ENCODE results near the gene ROR1.
"Not testable (repeated sequence)": the region's sequence is repeated elsewhere in the genome, so short reads cannot be mapped to it uniquely, and the experiment has no call there.

The ROR1 gene

GRCh38 chr1:64203420-64203819 is 429.6 kb downstream of the ROR1 start, which contains the start of gene UBE2U:
UBE2U (plus strand) TSS chr1:64203623; CDS start chr1:64204051, 428 bp downstream.
- DNase-seq (ENCODE audit: low spot score) = no peak
- FAIRE-seq = no peak

GRCh38 chr1:64209221-64209620 is 435.4 kb downstream of the ROR1 start:
- DNase-seq (ENCODE audit: low spot score) = no peak
- FAIRE-seq = no peak

GRCh38 chr1:64212031-64212430 is 438.2 kb downstream of the ROR1 start:
- FAIRE-seq (peak; percentile 73), DNase-seq (ENCODE audit: low spot score) (peak; percentile 66)

- DNase-seq (ENCODE audit: low spot score) = peak; percentile 85
These were observed 441.8 kb downstream of the ROR1 start for GRCh38 chr1:64215576-64215975.

GRCh38 chr1:64220241-64220640 is 446.4 kb downstream of the ROR1 start:
- DNase-seq (ENCODE audit: low spot score) (no peak), FAIRE-seq (no peak)

More at GRCh38 chr1:64215576-64215975, 441.8 kb downstream of the ROR1 start:
- peak; percentile 91 for FAIRE-seq

GRCh38 chr1:64223329-64224151 is 449.7 kb downstream of the ROR1 start:
- peak; percentile 99 for FAIRE-seq

GRCh38 chr1:64224236-64224635 is 450.4 kb downstream of the ROR1 start:
- FAIRE-seq; DNase-seq (ENCODE audit: low spot score): not testable (repeated sequence)

More at GRCh38 chr1:64223329-64224151, 449.7 kb downstream of the ROR1 start:
- DNase-seq (ENCODE audit: low spot score) = peak; percentile 95

GRCh38 chr1:64228167-64228957 is 454.5 kb downstream of the ROR1 start:
- DNase-seq (ENCODE audit: low spot score) = peak; percentile 92
- FAIRE-seq = peak; percentile 89

GRCh38 chr1:64229307-64229706 is 455.5 kb downstream of the ROR1 start:
- no peak for FAIRE-seq
- DNase-seq (ENCODE audit: low spot score) = no peak
